HEK293 (cell line): Measurements from ENCODE around the gene MTMR11.

Experiments used
- BCL11B ChIP-seq: fragments of 450-650 bp; formaldehyde crosslinking; IDR thresholded peaks from 2 replicates; pipeline ENCODE4 v1.5.1; 2016; ENCODE audit warnings: low read depth, missing biosample characterization, missing genetic modification characterization
- MZF1 ChIP-seq: fragments of 450-650 bp; formaldehyde crosslinking; IDR thresholded peaks from 2 replicates; pipeline ENCODE4 v1.5.1; 2017; ENCODE audit warnings: missing biosample characterization, missing genetic modification characterization, borderline replicate concordance
- SP2 ChIP-seq: fragments of 450-650 bp; formaldehyde crosslinking; IDR thresholded peaks from 2 replicates; pipeline ENCODE4 v1.5.1; 2016; ENCODE audit warnings: missing biosample characterization, missing genetic modification characterization
- YY2 ChIP-seq: fragments of 450-650 bp; formaldehyde crosslinking; IDR thresholded peaks from 2 replicates; pipeline ENCODE4 v1.5.1; 2016; ENCODE audit warnings: missing biosample characterization, missing genetic modification characterization
- ZBTB20 ChIP-seq: fragments of 450-650 bp; formaldehyde crosslinking; IDR thresholded peaks from 2 replicates; pipeline ENCODE4 v1.5.1; 2016; ENCODE audit warnings: missing biosample characterization, missing genetic modification characterization
- ZBTB48 ChIP-seq: fragments of 450-650 bp; formaldehyde crosslinking; IDR thresholded peaks from 2 replicates; pipeline ENCODE4 v1.5.1; 2016; ENCODE audit warnings: missing biosample characterization, missing genetic modification characterization
- ZNF114 ChIP-seq: fragments of 450-650 bp; formaldehyde crosslinking; IDR thresholded peaks from 2 replicates; pipeline ENCODE4 v1.5.0; 2017; ENCODE audit warnings: missing biosample characterization, missing genetic modification characterization
- ZNF19 ChIP-seq: fragments of 450-650 bp; formaldehyde crosslinking; IDR thresholded peaks from 2 replicates; pipeline ENCODE4; 2016; ENCODE audit warnings: missing biosample characterization, missing genetic modification characterization, low read depth
- ZNF266 ChIP-seq: fragments of 450-650 bp; formaldehyde crosslinking; IDR thresholded peaks from 2 replicates; pipeline ENCODE4 v1.5.1; 2016; ENCODE audit warnings: missing biosample characterization, missing genetic modification characterization, low read depth
- ZNF292 ChIP-seq: fragments of 450-650 bp; formaldehyde crosslinking; IDR thresholded peaks from 2 replicates; pipeline ENCODE4 v1.5.1; 2016; ENCODE audit warnings: low read depth, missing biosample characterization, missing genetic modification characterization, borderline replicate concordance
- ZNF324 ChIP-seq: fragments of 450-650 bp; formaldehyde crosslinking; IDR thresholded peaks from 2 replicates; pipeline ENCODE4 v1.5.1; 2016; ENCODE audit warnings: missing biosample characterization, missing genetic modification characterization
- ZNF341 ChIP-seq: fragments of 450-650 bp; formaldehyde crosslinking; IDR thresholded peaks from 2 replicates; pipeline ENCODE4; 2016; ENCODE audit warnings: low read depth, missing biosample characterization, missing genetic modification characterization
- ZNF354C ChIP-seq: fragments of 450-650 bp; formaldehyde crosslinking; IDR thresholded peaks from 2 replicates; pipeline ENCODE4 v1.5.1; 2016; ENCODE audit warnings: missing biosample characterization, missing genetic modification characterization, low read depth, borderline replicate concordance
- ZNF473 ChIP-seq: fragments of 450-650 bp; formaldehyde crosslinking; IDR thresholded peaks from 2 replicates; pipeline ENCODE4 v1.5.1; 2017; ENCODE audit warnings: missing biosample characterization, missing genetic modification characterization
- ZNF48 ChIP-seq: fragments of 450-650 bp; formaldehyde crosslinking; IDR thresholded peaks from 2 replicates; pipeline ENCODE4 v1.5.1; 2016; ENCODE audit warnings: missing biosample characterization, missing genetic modification characterization
- ZNF510 ChIP-seq: fragments of 450-650 bp; formaldehyde crosslinking; IDR thresholded peaks from 2 replicates; pipeline ENCODE4 v1.5.1; 2018; ENCODE audit warnings: mild to moderate bottlenecking, missing genetic modification characterization, missing biosample characterization; ENCODE audit not compliant: insufficient replicate concordance
- ZNF521 ChIP-seq: fragments of 450-650 bp; formaldehyde crosslinking; IDR thresholded peaks from 2 replicates; pipeline ENCODE4 v1.5.1; 2017; ENCODE audit warnings: missing biosample characterization, mild to moderate bottlenecking, missing genetic modification characterization
- ZNF623 ChIP-seq: fragments of 450-650 bp; formaldehyde crosslinking; IDR thresholded peaks from 2 replicates; pipeline ENCODE4 v1.5.1; 2016; ENCODE audit warnings: missing biosample characterization, missing genetic modification characterization
- ZNF624 ChIP-seq: fragments of 450-650 bp; formaldehyde crosslinking; IDR thresholded peaks from 2 replicates; pipeline ENCODE4 v1.5.1; 2017; ENCODE audit warnings: missing biosample characterization, missing genetic modification characterization
- ZNF664 ChIP-seq: fragments of 450-650 bp; formaldehyde crosslinking; IDR thresholded peaks from 2 replicates; pipeline ENCODE4 v1.5.1; 2016; ENCODE audit warnings: missing biosample characterization, missing genetic modification characterization
- ZNF677 ChIP-seq: fragments of 450-650 bp; IDR thresholded peaks from 2 replicates; pipeline ENCODE4 v1.5.0; 2018; ENCODE audit warnings: missing biosample characterization, mild to moderate bottlenecking, missing genetic modification characterization, moderate library complexity
- ZNF776 ChIP-seq: fragments of 450-650 bp; formaldehyde crosslinking; IDR thresholded peaks from 2 replicates; pipeline ENCODE4 v1.5.0; 2017; ENCODE audit warnings: missing biosample characterization, missing genetic modification characterization, borderline replicate concordance
- ZNF843 ChIP-seq: fragments of 450-650 bp; formaldehyde crosslinking; IDR thresholded peaks from 2 replicates; pipeline ENCODE4 v1.5.1; 2016; ENCODE audit warnings: missing biosample characterization, missing genetic modification characterization
- ZSCAN30 ChIP-seq: fragments of 450-650 bp; IDR thresholded peaks from 2 replicates; pipeline ENCODE4 v1.5.1; 2018; ENCODE audit warnings: missing biosample characterization, mild to moderate bottlenecking, missing genetic modification characterization, moderate library complexity
- TF ChIP-seq, protein P1 (sequence below): fragments of 450-650 bp; formaldehyde crosslinking; IDR thresholded peaks from 2 replicates; pipeline ENCODE4 v1.5.1; 2016; ENCODE audit warnings: missing biosample characterization, missing genetic modification characterization
- TF ChIP-seq, protein P2 (sequence below): fragments of 450-650 bp; formaldehyde crosslinking; IDR thresholded peaks from 2 replicates; pipeline ENCODE4 v1.5.1; 2016; ENCODE audit warnings: missing biosample characterization, missing genetic modification characterization
- TF ChIP-seq, protein P3 (sequence below): fragments of 450-650 bp; formaldehyde crosslinking; IDR thresholded peaks from 2 replicates; pipeline ENCODE4 v1.5.1; 2016; ENCODE audit warnings: missing biosample characterization, missing genetic modification characterization
- TF ChIP-seq, protein P4 (sequence below): fragments of 450-650 bp; formaldehyde crosslinking; IDR thresholded peaks from 2 replicates; pipeline ENCODE4 v1.5.1; 2017; ENCODE audit warnings: missing biosample characterization, missing genetic modification characterization
- TF ChIP-seq, protein P5 (sequence below): fragments of 450-650 bp; formaldehyde crosslinking; IDR thresholded peaks from 2 replicates; pipeline ENCODE4 v1.5.1; 2017; ENCODE audit warnings: missing biosample characterization, missing genetic modification characterization
- TF ChIP-seq, protein P6 (sequence below): fragments of 450-650 bp; formaldehyde crosslinking; IDR thresholded peaks from 2 replicates; pipeline ENCODE4; 2016; ENCODE audit warnings: missing biosample characterization, missing genetic modification characterization
- TF ChIP-seq, protein P7 (sequence below): fragments of 450-650 bp; formaldehyde crosslinking; IDR thresholded peaks from 2 replicates; pipeline ENCODE4 v1.5.1; 2016; ENCODE audit warnings: missing biosample characterization, missing genetic modification characterization

Gene MTMR11

DNA sequence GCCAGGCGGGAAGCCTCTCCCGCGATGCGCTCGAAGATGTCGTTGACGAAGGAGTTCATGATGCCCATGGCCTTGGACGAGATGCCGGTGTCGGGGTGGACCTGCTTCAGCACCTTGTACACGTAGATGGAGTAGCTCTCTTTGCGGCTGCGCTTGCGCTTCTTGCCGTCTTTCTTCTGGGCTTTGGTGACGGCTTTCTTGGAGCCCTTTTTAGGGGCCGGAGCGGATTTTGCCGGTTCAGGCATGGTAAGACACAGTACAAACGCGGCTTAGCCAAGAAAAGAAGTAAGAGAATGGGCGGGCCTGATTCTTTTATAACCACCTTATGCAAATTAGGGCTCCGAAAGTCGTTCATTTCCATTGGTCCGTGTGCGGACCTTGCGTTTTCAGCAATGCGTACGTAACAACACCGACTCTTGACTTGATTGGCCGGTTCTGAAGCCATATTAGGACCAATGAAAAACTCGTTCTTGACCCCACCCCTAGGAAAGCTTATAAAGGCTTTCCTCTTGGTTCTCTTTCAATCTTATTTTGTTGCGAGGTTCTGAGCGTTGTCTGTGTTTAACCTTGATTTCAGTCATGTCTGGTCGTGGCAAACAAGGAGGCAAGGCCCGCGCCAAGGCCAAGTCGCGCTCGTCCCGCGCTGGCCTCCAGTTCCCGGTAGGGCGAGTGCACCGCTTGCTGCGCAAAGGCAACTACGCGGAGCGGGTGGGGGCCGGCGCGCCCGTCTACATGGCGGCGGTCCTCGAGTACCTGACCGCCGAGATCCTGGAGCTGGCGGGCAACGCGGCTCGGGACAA, 50.1 kb downstream of the MTMR11 start (continued):
- TF ChIP-seq, protein P1, sequence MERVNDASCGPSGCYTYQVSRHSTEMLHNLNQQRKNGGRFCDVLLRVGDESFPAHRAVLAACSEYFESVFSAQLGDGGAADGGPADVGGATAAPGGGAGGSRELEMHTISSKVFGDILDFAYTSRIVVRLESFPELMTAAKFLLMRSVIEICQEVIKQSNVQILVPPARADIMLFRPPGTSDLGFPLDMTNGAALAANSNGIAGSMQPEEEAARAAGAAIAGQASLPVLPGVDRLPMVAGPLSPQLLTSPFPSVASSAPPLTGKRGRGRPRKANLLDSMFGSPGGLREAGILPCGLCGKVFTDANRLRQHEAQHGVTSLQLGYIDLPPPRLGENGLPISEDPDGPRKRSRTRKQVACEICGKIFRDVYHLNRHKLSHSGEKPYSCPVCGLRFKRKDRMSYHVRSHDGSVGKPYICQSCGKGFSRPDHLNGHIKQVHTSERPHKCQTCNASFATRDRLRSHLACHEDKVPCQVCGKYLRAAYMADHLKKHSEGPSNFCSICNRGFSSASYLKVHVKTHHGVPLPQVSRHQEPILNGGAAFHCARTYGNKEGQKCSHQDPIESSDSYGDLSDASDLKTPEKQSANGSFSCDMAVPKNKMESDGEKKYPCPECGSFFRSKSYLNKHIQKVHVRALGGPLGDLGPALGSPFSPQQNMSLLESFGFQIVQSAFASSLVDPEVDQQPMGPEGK (tag by site-specific recombination) = peak; percentile 32; the same call in 1 of the 2 replicates
- peak; percentile 78 for TF ChIP-seq ZBTB48 (tag by site-specific recombination)
- no peak for TF ChIP-seq ZNF677 (tag by site-specific recombination)
- peak; percentile 84 for TF ChIP-seq SP2 (tag by site-specific recombination)
- TF ChIP-seq, protein P2, sequence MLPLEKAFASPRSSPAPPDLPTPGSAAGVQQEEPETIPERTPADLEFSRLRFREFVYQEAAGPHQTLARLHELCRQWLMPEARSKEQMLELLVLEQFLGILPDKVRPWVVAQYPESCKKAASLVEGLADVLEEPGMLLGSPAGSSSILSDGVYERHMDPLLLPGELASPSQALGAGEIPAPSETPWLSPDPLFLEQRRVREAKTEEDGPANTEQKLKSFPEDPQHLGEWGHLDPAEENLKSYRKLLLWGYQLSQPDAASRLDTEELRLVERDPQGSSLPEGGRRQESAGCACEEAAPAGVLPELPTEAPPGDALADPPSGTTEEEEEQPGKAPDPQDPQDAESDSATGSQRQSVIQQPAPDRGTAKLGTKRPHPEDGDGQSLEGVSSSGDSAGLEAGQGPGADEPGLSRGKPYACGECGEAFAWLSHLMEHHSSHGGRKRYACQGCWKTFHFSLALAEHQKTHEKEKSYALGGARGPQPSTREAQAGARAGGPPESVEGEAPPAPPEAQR = no peak
- TF ChIP-seq, protein P3, sequence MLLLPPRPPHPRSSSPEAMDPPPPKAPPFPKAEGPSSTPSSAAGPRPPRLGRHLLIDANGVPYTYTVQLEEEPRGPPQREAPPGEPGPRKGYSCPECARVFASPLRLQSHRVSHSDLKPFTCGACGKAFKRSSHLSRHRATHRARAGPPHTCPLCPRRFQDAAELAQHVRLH (tag by site-specific recombination) = 0 out of 2 replicates have a peak, but pooled peaks have one; percentile 10
- TF ChIP-seq, protein P4, sequence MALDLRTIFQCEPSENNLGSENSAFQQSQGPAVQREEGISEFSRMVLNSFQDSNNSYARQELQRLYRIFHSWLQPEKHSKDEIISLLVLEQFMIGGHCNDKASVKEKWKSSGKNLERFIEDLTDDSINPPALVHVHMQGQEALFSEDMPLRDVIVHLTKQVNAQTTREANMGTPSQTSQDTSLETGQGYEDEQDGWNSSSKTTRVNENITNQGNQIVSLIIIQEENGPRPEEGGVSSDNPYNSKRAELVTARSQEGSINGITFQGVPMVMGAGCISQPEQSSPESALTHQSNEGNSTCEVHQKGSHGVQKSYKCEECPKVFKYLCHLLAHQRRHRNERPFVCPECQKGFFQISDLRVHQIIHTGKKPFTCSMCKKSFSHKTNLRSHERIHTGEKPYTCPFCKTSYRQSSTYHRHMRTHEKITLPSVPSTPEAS = no peak
- TF ChIP-seq ZNF664 (tag by site-specific recombination) = no peak
- TF ChIP-seq ZNF266 = no peak
- no peak for TF ChIP-seq ZNF19 (tag by site-specific recombination)
- peak; percentile 29; the same call in 1 of the 2 replicates for TF ChIP-seq ZNF843
- TF ChIP-seq, protein P5, sequence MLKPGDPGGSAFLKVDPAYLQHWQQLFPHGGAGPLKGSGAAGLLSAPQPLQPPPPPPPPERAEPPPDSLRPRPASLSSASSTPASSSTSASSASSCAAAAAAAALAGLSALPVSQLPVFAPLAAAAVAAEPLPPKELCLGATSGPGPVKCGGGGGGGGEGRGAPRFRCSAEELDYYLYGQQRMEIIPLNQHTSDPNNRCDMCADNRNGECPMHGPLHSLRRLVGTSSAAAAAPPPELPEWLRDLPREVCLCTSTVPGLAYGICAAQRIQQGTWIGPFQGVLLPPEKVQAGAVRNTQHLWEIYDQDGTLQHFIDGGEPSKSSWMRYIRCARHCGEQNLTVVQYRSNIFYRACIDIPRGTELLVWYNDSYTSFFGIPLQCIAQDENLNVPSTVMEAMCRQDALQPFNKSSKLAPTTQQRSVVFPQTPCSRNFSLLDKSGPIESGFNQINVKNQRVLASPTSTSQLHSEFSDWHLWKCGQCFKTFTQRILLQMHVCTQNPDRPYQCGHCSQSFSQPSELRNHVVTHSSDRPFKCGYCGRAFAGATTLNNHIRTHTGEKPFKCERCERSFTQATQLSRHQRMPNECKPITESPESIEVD (tag by site-specific recombination) = no peak
- TF ChIP-seq, protein P6, sequence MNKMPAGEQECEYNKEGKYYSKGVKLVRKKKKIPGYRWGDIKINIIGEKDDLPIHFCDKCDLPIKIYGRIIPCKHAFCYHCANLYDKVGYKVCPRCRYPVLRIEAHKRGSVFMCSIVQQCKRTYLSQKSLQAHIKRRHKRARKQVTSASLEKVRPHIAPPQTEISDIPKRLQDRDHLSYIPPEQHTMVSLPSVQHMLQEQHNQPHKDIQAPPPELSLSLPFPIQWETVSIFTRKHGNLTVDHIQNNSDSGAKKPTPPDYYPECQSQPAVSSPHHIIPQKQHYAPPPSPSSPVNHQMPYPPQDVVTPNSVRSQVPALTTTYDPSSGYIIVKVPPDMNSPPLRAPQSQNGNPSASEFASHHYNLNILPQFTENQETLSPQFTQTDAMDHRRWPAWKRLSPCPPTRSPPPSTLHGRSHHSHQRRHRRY (tag by site-specific recombination) = no peak
- TF ChIP-seq ZNF623 (tag by site-specific recombination) = no peak; the same call in 1 of the 2 replicates
- no peak for TF ChIP-seq ZNF48
- TF ChIP-seq MZF1 (tag by site-specific recombination) = no peak
- no peak for TF ChIP-seq ZNF354C
- TF ChIP-seq ZNF776 (tag by site-specific recombination) = no peak
- no peak for TF ChIP-seq ZNF510
- TF ChIP-seq ZNF473 = no peak
- 0 out of 2 replicates have a peak, but pooled peaks have one; percentile 22 for TF ChIP-seq YY2 (tag by site-specific recombination)
- TF ChIP-seq BCL11B = peak; percentile 46; the same call in 1 of the 2 replicates
- TF ChIP-seq ZNF292 = no peak
- TF ChIP-seq ZNF324 (tag by site-specific recombination) = no peak
- TF ChIP-seq ZNF624 (tag by site-specific recombination) = no peak
- TF ChIP-seq ZBTB20 (tag by site-specific recombination) = no peak
- TF ChIP-seq ZNF521 (tag by site-specific recombination) = no peak
- no peak for TF ChIP-seq ZNF341
- TF ChIP-seq, protein P7, sequence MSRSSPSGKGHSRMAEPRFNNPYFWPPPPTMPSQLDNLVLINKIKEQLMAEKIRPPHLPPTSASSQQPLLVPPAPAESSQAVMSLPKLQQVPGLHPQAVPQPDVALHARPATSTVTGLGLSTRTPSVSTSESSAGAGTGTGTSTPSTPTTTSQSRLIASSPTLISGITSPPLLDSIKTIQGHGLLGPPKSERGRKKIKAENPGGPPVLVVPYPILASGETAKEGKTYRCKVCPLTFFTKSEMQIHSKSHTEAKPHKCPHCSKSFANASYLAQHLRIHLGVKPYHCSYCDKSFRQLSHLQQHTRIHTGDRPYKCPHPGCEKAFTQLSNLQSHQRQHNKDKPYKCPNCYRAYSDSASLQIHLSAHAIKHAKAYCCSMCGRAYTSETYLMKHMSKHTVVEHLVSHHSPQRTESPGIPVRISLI (tag by site-specific recombination) = no peak
- TF ChIP-seq ZSCAN30 (tag by site-specific recombination) = peak; percentile 43
- TF ChIP-seq ZNF114 (tag by site-specific recombination) = no peak
